ENCODE data around the gene BRAF.
"Not testable (repeated sequence)": the region's sequence is repeated elsewhere in the genome, so short reads cannot be mapped to it uniquely, and the experiment has no call there.

BRAF gene

GRCh38 chr7:140769852-140770251 is 154.9 kb downstream of the BRAF start:
- no peak for DNase-seq (ENCODE audit: low read depth in 2 of 2)

GRCh38 chr7:140767418-140767817 is 157.3 kb downstream of the BRAF start:
- no peak for DNase-seq (ENCODE audit: low read depth in 2 of 2)

- not testable (repeated sequence) for DNase-seq (ENCODE audit: low read depth in 2 of 2)
These were observed 159.3 kb downstream of the BRAF start for GRCh38 chr7:140765441-140765840.

GRCh38 chr7:140763166-140763565 is 161.6 kb downstream of the BRAF start:
- not testable (repeated sequence) for DNase-seq (ENCODE audit: low read depth in 2 of 2)

- DNase-seq (ENCODE audit: low read depth in 2 of 2), result not testable (repeated sequence)
These were observed 163.4 kb downstream of the BRAF start for GRCh38 chr7:140761375-140761774.

GRCh38 chr7:140754506-140754905 is 170.2 kb downstream of the BRAF start:
- DNase-seq (ENCODE audit: low read depth in 2 of 2), result no peak

- DNase-seq (ENCODE audit: low read depth in 2 of 2), result no peak
These were observed 172.2 kb downstream of the BRAF start for GRCh38 chr7:140752533-140752932.

- DNase-seq (ENCODE audit: low read depth in 2 of 2), result no peak
These were observed 178.0 kb downstream of the BRAF start for GRCh38 chr7:140746751-140747150.

GRCh38 chr7:140745266-140746058 is 179.3 kb downstream of the BRAF start:
- DNase-seq (ENCODE audit: low read depth in 2 of 2), result no peak

GRCh38 chr7:140744005-140744404 is 180.7 kb downstream of the BRAF start:
- DNase-seq (ENCODE audit: low read depth in 2 of 2), result no peak

GRCh38 chr7:140743255-140743654 is 181.5 kb downstream of the BRAF start:
- not testable (repeated sequence) for DNase-seq (ENCODE audit: low read depth in 2 of 2)

GRCh38 chr7:140738280-140738679 is 186.4 kb downstream of the BRAF start:
- no peak for DNase-seq (ENCODE audit: low read depth in 2 of 2)

GRCh38 chr7:140734729-140735128 is 190.0 kb downstream of the BRAF start:
- DNase-seq (ENCODE audit: low read depth in 2 of 2), result no peak

GRCh38 chr7:140734096-140734495 is 190.6 kb downstream of the BRAF start:
- no peak for DNase-seq (ENCODE audit: low read depth in 2 of 2)

- DNase-seq (ENCODE audit: low read depth in 2 of 2), result no peak
These were observed 192.3 kb downstream of the BRAF start for GRCh38 chr7:140732416-140732815.

GRCh38 chr7:140726281-140726680 is 198.4 kb downstream of the BRAF start:
- no peak for DNase-seq (ENCODE audit: low read depth in 2 of 2)

GRCh38 chr7:140724706-140725105 is 200.0 kb downstream of the BRAF start:
- DNase-seq (ENCODE audit: low read depth in 2 of 2), result no peak

GRCh38 chr7:140723574-140723973 is 201.2 kb downstream of the BRAF start:
- DNase-seq (ENCODE audit: low read depth in 2 of 2), result no peak

GRCh38 chr7:140723006-140723405 is 201.7 kb downstream of the BRAF start:
- DNase-seq (ENCODE audit: low read depth in 2 of 2), result no peak

GRCh38 chr7:140722254-140722653 is 202.5 kb downstream of the BRAF start:
- DNase-seq (ENCODE audit: low read depth in 2 of 2), result no peak

- no peak for DNase-seq (ENCODE audit: low read depth in 2 of 2)
These were observed 205.0 kb downstream of the BRAF start for GRCh38 chr7:140719721-140720120.

GRCh38 chr7:140714331-140715040 is 210.2 kb downstream of the BRAF start:
- DNase-seq (ENCODE audit: low read depth in 2 of 2), result no peak

- not testable (repeated sequence) for DNase-seq (ENCODE audit: low read depth in 2 of 2)
These were observed 212.3 kb downstream of the BRAF start for GRCh38 chr7:140712392-140712791.

Measured in stimulated activated CD8-positive, alpha-beta memory T cell treated with anti-CD3 and anti-CD28 coated beads, Interleukin-15, amount 100 ng/mL, for 4 hours (primary cell).